GM19395 (cell line): Measurements from ENCODE around the gene MRPL28.
"Not testable (repeated sequence)": the region's sequence is repeated elsewhere in the genome, so short reads cannot be mapped to it uniquely, and the experiment has no call there.

Experiments used
- ATAC-seq: cut with Tn5 transposase; IDR thresholded peaks from one replicate; pipeline ENCODE4 v1.9.1; 2021; ENCODE audit warnings: mild to moderate bottlenecking, moderate library complexity; ENCODE audit not compliant: unreplicated experiment

MRPL28 gene

DNA sequence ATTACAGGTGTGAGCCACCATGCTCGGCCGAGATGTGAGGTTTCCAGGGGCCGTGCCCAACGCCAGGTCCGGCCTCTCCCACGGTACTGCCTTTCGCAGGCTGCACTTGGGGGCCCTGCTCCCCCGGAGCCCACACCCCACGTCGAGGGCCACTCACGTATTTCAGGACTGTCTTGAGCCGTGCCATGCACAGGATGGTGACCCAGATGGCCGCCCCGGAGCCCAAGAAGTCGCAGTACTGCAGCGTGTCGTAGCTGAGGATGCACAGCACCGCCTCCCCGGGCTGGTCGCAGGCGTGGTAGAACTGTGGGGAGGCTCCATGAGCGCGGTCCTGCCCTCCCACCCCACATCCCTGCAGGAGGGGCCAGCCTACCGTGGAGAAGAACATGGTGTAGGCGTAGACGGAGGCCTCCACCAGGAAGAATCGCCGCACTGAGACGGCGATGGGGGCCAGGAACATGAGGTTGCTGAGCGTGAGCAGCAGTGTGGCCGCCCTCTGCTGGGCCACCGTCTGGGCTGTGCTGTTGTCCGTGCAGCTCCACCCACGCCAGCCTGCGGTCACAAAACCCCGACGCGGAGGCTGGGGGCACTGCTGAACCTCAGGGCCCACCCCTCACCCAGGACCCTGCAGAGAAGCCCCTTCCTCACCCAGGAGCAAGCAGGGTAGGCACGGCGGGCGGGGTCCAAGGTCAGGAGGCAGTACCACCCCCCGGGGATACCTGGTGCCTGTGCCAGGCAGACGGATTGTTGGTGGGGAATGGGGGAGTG, 3.7 kb upstream of the MRPL28 start:
- ATAC-seq: no peak

DNA sequence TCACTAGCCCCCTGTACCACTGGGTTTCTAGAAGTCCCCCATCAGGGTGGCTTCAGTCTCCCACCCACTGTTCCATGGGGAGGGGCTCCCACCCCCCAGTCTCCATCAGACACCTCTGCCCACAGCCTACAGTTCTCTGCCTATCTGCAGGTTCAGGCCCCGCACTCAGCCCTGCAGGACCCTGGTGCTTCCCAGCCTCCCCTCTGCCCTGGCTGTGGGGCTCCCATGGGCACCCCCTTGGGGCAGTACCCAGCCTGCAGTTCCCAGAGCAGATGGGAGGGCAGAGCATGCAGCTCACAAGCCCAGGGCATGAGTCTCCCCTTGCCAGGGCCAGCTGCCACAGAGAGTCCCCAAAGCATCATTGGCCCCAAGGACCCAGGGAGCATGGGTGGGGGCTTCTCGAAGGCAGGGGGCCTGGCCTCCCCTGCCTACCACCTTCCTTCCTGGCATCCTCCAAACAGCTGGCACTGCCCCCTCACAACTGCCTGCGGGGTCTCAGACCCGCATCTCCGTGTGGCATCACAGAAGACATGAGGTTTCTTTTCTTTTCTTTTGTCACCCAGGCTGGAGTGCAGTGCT, 2.8 kb upstream of the MRPL28 start:
- no peak for ATAC-seq

DNA sequence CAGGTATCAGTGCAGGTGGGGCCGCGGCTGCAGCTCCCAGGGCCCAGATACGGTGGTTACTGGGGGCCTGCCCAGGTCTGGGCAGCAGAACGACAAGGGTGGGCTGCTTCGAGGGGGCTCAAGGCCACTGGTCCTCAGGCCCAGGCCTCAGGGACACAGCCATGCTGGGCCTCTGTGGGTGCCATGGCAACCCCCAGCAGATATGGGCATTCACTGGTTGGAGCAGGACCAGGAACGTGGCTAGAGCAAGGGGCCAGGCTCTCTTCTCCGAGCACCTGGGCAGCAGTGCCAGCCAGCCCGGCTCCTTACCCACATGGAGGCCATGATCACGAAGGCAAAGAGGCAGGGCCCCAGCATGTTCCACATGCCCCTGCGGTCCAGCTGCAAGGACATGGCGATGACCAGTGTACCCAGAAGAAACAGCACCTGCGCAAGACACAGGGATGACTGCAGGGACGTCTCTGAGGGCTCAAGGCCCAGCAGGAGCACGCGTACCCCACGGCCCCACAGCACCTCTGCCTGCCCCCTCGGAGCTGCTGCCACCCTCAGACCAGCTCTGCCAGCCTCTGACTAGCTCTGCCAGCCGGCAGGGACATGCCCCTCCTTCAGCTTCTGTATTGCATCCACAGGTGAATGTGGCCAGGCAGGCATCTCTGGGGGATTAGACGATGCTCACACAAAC, 2.1 kb upstream of the MRPL28 start:
- no peak for ATAC-seq

DNA sequence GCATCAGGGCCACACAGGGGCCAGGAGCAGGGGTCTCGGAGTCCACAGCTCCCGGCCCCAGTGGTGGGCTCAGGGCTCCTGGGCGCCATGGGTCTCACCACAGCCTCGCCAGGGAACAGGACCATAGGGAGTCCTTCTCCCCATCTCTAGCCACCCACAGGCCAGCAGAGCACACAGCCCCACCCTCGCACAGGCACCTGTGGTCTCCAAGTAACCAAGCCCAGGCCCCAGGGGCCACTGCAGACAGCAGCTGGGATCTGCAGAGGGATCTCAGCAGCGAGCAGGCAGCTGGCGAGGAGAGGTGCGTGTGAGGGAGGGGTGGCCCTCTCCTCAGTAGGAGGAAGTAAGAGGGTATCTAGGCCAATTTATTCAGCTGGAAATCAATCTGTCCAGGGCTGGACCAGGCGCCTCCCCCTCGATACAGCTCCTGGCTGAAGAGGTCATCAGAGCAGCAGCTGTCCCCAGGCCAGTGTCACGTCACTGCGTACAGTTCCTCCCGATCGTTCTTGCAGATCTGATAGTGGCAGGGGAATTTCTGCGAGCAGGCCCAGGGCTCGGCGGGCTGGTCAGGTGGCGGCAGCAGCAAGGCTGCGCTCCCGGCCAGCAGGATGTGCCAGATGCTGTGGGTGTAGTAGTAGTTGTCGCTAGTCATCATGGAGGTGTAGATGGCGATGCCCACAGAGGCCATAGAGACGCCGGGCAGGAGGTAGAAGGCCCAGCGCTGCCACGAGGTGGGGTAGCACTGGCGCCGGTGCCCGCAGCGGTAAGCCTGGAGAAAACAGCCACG, 1.4 kb upstream of the MRPL28 start:
- no peak for ATAC-seq

DNA sequence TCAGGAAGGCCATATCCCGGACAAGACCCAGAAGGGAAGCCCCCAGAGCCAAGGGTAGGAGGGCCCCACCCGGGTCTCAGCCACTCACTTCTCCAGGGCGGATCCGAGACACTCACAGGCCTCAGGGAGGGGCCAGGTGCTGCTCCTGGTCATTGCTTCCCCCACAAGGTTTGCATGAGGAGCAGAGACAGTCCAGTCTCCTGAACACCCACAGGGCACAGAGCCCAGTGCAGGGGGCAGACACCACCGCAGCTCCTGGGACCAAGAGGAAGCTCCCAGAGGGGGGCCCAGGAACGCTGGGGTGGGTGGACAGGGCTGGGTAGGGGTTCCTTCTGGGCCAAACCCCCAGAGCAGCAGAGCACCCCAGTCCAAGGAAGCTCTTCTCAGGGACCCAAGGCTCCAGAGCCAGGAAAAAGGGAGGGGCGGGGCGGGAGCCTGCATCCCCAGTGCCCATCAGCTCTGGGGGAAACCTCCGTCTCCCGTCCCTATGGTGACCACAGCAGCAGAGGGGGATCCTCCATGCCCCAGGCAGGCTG, 709 bp upstream of the MRPL28 start:
- ATAC-seq: peak; percentile 13

GRCh38 chr16:369866-370436, 387 bp downstream of the MRPL28 start:
- no peak for ATAC-seq

GRCh38 chr16:369275-369865, 968 bp downstream of the MRPL28 start:
- no peak for ATAC-seq

DNA sequence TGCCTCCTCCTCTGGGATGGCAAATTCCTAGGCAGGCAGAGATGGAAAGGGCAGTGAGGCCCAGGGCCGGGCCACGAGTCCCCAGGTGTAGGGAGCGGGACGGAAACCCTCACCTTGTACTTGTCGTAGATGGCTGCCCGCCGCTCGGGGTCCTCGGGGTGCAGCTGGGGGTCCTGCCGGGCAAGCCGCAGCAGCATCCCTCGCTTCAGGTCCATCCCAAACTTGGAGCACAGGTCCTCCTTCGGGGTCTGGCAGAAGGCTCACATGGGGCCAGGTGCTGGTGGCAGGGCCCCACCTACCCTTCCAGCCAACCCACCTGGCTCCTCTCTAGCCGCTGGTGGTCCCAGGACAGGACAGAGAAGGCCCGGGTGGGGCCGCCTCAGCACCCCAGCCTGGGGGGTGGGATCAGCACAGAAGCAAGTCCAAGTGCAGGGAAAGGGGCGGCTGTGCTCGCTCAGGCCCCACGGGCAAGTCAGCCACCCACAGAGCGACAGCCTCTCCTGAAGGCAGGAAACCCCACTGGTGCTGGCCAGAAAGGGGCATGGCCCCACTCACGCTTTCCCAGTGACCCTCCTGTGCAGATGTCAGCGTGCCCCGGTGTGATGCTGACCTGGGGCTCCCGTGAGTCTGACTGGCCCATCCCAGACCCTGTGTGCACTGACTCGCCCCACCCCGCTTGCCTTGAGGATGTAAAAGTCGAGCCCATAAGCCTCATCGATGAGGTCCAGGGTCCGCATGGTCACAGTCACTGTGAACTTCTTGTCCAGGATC, 1.8 kb downstream of the MRPL28 start:
- ATAC-seq: no peak

DNA sequence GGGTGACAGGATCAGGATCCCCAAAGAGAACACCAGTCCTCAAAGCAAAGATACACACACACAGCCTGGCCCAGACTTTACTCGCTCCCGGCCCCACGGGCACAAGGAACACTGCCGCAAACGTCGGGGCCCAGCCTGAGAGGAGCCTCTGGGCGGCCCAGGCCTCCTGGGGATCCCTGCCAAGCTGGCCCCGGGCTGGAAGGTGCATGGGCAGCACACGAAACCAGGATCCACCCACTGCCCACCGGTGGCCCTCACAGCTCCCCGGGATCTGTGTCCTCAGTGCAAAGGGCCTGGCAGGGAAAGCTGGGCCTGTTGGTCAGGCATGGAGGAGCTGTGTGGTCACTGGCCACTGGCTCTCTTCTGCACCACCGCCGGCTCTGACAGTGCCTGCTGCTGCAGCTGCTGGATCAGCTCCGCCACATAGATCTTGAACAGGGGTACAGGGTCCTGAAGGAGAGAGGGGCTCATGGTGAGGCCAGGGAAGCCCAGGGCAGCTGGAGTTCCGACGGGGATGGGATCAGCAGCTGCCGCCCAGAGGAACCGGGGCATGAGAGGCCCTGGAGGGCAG, 2.9 kb downstream of the MRPL28 start:
- ATAC-seq: no peak

DNA sequence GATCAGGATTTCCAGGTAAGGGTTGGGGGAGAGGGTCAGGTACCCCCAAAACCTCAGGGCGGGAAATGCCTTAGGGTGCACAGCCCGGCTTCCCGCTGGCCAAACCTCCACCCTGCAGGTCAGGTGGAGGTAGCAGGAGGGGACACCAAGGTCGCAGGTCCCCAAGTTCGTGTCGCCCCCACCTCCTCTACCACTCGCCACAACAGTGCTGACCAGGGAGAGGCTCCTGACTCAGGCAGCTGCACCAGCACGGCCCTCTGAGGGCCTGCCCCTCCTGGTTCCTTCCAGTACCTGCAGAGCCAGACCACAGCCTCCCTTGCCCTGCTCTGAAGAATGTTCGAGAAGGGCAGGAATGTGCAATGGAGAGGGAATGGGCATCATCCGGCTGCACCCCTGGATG, 3.9 kb downstream of the MRPL28 start:
- no peak for ATAC-seq

- no peak for ATAC-seq
Measured at GRCh38 chr16:364595-365491, 5.5 kb downstream of the MRPL28 start.

- no peak for ATAC-seq
Measured at GRCh38 chr16:363766-364490, 6.4 kb downstream of the MRPL28 start.

- ATAC-seq: no peak
Measured at GRCh38 chr16:363110-363765, 7.1 kb downstream of the MRPL28 start.

- ATAC-seq: not testable (repeated sequence)
Measured at GRCh38 chr16:362702-362999, 7.7 kb downstream of the MRPL28 start.

DNA sequence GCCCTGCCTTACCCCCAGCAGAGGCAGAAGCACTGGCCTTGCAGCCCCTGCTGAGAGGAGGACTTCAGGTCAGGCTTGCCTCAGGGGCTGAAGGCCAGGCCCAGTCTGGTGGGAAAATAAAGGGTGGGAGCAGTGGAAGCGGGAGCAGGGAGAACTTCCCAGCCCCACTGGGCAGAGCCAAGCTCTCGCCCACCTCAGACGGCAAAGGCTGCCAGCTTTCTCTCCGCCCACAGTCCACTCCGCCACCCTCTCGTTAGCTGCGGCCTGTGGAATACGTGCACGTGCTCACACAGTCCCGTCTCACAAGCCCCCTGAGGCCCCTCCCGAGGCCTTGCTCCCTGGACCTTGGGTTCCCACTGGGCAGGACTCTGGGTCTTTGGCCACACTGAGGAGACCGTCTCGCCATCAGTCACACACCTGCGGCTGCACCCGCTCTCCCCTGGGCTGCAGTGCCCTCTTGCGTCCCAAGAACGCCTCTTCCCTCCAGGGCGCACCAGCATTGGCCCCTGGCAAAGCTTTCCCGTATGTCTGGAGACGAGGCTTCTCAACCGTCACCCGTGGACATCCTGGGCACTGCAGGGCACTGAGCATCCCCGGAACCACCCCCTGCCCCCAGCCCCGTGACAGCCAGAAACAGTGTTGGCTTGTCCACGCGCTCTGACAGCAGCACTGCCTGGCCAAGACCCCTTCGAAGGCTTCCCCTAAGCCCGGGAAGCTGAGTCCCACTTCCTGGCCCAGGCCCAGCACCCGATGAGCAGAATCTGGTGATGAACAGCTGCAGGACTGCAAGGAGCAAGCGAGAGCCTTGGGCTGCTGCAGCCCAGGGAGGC, 8.3 kb downstream of the MRPL28 start:
- ATAC-seq: no peak

DNA sequence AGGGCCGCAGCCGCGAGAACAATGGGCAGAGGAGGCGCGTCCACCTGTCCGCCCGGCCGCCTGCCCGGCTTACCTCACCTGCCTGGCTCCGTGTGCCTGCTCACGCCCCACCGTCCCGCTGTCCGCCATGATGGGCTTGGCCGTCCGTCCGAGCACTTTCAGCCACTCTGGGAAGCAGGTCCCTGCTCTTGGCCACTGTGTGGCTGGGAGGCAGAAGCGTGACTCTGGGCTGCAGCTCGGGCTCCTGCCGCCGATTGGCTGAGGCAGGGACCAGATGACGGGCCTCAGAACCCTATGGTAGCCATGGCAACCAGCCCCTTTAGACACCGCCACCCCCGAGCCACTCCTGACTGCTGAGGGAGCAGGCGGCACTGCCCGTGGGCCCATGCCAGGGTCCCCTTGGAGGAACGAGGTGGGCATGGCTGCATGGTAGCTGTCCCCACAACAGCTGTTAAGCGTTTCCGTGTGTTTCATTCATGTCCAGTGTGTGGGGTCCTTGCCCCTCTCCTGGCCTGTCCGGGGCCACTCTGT, 8.9 kb downstream of the MRPL28 start:
- no peak for ATAC-seq
